IPS-15b (cell line): ENCODE results near the gene CEBPE.

Experiments used
- H3K27me3 ChIP-seq: one replicate; pipeline ENCODE4 v1.6.1; 2013; ENCODE audit warnings: low read length; ENCODE audit not compliant: control insufficient read depth, insufficient read depth
- H3K36me3 ChIP-seq: one replicate; pipeline ENCODE4 v1.6.1; 2013; ENCODE audit warnings: low read length; ENCODE audit not compliant: control insufficient read depth, insufficient read depth
- H3K4me1 ChIP-seq: one replicate; pipeline ENCODE4 v1.6.1; 2013; ENCODE audit warnings: mild to moderate bottlenecking, low read length; ENCODE audit not compliant: control insufficient read depth, insufficient read depth
- H3K4me3 ChIP-seq: one replicate; pipeline ENCODE4 v1.5.1; 2013; ENCODE audit warnings: low read depth, low read length
- H3K9ac ChIP-seq: one replicate; pipeline ENCODE4 v1.6.1; 2013; ENCODE audit warnings: low read depth, mild to moderate bottlenecking, low read length
- H3K9me3 ChIP-seq: one replicate; pipeline ENCODE4 v1.6.1; 2013; ENCODE audit warnings: mild to moderate bottlenecking, low read length; ENCODE audit not compliant: control insufficient read depth, insufficient read depth

CEBPE gene

GRCh38 chr14:23154964-23155587 is 36.0 kb upstream of the CEBPE start:
- no peaks in the 10 kb centered on the region for H3K9me3 ChIP-seq
- no peaks in the 10 kb centered on the region for H3K27me3 ChIP-seq
- no peaks in the 10 kb centered on the region for H3K36me3 ChIP-seq
- peaks cover 24% of the 10 kb centered on the region for H3K4me1 ChIP-seq
- H3K4me3 ChIP-seq: no peak overlapping the region
- no peak overlapping the region for H3K9ac ChIP-seq

DNA sequence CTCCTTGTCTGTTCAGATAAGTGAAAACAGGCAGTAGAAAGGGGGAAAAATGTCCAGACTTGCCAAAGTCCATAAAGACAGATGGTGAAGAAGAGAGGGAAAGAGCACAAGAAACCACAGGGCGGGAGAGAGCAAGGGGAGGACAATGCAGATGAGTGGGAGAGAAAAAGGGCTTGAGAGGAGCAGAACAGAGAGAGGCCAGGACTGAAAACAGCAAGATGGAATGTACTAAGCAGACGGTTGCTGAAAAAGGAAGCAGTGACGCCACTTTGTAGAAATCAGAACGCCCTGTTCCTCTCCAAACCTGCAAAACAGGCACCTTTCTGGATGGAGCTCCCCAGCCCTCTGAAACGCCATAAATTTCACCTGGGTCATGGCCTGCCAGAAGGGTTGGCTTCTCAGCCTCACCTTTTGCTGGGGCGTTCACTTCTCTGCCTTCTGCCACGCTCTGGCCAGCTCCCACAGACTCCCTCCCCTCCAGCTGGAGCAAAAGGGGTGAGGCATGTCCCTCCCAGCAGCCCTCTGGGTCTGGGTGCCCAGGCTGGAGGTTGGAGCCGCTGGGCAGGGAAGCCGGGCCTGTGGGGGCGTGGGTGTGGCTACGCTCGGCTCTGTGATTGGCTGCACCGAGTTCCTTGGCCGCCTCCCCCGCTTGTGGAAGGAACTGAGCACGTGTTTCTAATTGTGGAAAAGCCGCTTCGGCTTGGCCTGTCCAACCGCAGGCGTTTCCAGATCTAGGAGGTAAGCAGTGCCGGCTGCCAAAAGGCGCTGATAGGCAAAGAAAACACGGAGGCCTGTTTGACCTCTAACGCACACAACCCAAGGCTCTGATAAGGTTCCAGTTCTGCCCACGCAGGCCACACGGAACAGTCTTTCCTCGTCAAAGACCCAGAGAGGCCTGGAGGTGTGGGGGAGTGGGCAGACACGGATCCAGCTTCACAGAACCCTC is 35.1 kb upstream of the CEBPE start:
- Histone ChIP-seq H3K9me3 (no peaks in the 10 kb centered on the region), H3K36me3 (no peaks in the 10 kb centered on the region), H3K27me3 (no peaks in the 10 kb centered on the region), H3K4me1 (peaks cover 15% of the 10 kb centered on the region), H3K4me3 (no peak overlapping the region), H3K9ac (no peak overlapping the region)

DNA sequence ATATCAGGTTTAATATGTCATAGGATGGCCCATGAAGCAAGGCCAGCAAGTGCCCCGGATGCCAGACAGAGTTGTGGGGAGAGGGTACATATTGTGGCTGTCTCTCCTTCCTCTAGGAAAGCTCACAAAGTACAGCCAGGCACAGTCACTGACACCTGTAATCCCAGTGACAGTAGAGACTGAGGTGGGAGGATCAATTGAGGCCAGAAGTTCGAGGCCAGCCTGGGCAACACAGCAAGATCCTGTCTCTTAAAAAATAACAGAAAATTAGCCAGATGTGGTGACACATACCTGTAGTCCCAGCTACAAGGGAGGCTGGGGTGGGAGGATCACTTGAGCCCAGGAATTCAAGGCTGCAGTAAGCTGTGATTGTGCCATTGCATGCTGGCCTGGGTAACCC is 32.3 kb upstream of the CEBPE start:
- Histone ChIP-seq H3K36me3 (peaks cover 4% of the 10 kb centered on the region), H3K9me3 (no peaks in the 10 kb centered on the region), H3K4me1 (peaks cover 9% of the 10 kb centered on the region), H3K27me3 (no peaks in the 10 kb centered on the region), H3K9ac (no peak overlapping the region), H3K4me3 (no peak overlapping the region)

GRCh38 chr14:23149745-23150144 is 30.7 kb upstream of the CEBPE start:
- Histone ChIP-seq H3K4me1 (peaks cover 3% of the 10 kb centered on the region), H3K4me3 (no peak overlapping the region), H3K36me3 (peaks cover 4% of the 10 kb centered on the region), H3K9ac (no peak overlapping the region), H3K9me3 (no peaks in the 10 kb centered on the region), H3K27me3 (no peaks in the 10 kb centered on the region)

- H3K4me3 ChIP-seq: no peak overlapping the region
- H3K36me3 ChIP-seq: peaks cover 8% of the 10 kb centered on the region
- H3K9me3 ChIP-seq: no peaks in the 10 kb centered on the region
- H3K27me3 ChIP-seq: no peaks in the 10 kb centered on the region
- no peak overlapping the region for H3K9ac ChIP-seq
- H3K4me1 ChIP-seq: no peaks in the 10 kb centered on the region
Observed at GRCh38 chr14:23148591-23149249, 29.7 kb upstream of the CEBPE start.

GRCh38 chr14:23147676-23148075 is 28.6 kb upstream of the CEBPE start:
- H3K4me3 ChIP-seq: no peak overlapping the region
- no peak overlapping the region for H3K9ac ChIP-seq
- peaks cover 11% of the 10 kb centered on the region for H3K36me3 ChIP-seq
- H3K9me3 ChIP-seq: no peaks in the 10 kb centered on the region
- H3K27me3 ChIP-seq: no peaks in the 10 kb centered on the region
- no peaks in the 10 kb centered on the region for H3K4me1 ChIP-seq

DNA sequence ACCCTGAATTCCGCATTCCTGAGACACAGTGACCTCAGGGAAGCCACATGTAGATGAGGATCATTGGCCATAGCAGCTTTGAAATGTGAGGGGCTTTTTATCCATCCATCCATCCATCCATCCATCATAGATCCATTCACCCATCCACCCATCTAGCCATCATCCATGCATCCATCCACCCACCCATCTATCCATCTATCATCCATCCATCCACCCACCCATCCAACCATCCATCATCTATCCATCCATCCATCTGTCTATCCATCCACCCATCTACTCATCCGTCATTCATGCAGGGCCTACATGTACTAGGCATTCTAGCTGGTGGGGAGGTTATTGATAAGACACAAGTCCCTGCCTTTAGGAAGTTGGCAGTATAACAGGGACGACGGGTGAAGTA is 27.9 kb upstream of the CEBPE start:
- Histone ChIP-seq H3K27me3 (no peaks in the 10 kb centered on the region), H3K4me1 (no peaks in the 10 kb centered on the region), H3K9me3 (no peaks in the 10 kb centered on the region)

DNA sequence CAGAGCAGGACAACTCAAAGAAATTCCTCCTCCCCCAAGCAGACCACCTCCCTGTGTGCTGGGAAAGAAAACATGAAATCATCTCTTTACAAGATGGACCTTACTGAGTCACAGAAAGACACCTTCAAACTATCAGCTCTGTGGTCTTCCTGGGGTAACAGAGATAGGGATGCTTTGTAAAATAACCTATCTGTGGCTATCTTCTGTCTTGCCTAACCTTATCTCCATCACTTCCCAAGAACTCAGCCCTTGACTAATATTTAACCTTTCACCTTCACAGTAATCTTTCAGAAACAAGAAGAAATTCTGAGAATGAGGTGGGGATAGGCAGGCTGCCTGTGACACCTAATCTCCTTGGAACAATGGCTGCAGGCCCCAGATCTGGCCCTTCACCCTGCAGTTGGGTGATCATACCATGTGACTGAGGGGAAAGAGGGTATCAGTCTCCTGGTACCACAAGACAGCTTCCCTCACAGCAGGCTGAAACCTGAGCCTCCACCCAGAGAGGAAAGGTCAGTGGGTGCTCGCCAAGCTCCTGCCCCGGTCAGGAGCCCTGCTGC is 27.4 kb upstream of the CEBPE start:
- Histone ChIP-seq H3K4me3 (no peak overlapping the region), H3K9me3 (no peaks in the 10 kb centered on the region), H3K36me3 (peaks cover 17% of the 10 kb centered on the region), H3K9ac (no peak overlapping the region), H3K27me3 (no peaks in the 10 kb centered on the region), H3K4me1 (no peaks in the 10 kb centered on the region)

More for the DNA sequence above, 27.9 kb upstream of the CEBPE start:
- Histone ChIP-seq H3K4me3 (no peak overlapping the region), H3K9ac (no peak overlapping the region), H3K36me3 (peaks cover 16% of the 10 kb centered on the region)

GRCh38 chr14:23145794-23146350 is 26.8 kb upstream of the CEBPE start:
- peaks cover 17% of the 10 kb centered on the region for H3K36me3 ChIP-seq
- no peaks in the 10 kb centered on the region for H3K4me1 ChIP-seq
- no peaks in the 10 kb centered on the region for H3K27me3 ChIP-seq
- no peaks in the 10 kb centered on the region for H3K9me3 ChIP-seq
- no peak overlapping the region for H3K4me3 ChIP-seq
- no peak overlapping the region for H3K9ac ChIP-seq

- Histone ChIP-seq H3K9ac (no peak overlapping the region), H3K4me3 (no peak overlapping the region), H3K36me3 (peaks cover 27% of the 10 kb centered on the region)
Observed at GRCh38 chr14:23143911-23144310, 24.9 kb upstream of the CEBPE start.

GRCh38 chr14:23142826-23143225 is 23.8 kb upstream of the CEBPE start:
- Histone ChIP-seq H3K9me3 (no peaks in the 10 kb centered on the region), H3K36me3 (peaks cover 38% of the 10 kb centered on the region), H3K4me1 (no peaks in the 10 kb centered on the region), H3K4me3 (no peak overlapping the region), H3K27me3 (no peaks in the 10 kb centered on the region), H3K9ac (no peak overlapping the region)

More at GRCh38 chr14:23143911-23144310, 24.9 kb upstream of the CEBPE start:
- Histone ChIP-seq H3K9me3 (no peaks in the 10 kb centered on the region), H3K27me3 (no peaks in the 10 kb centered on the region), H3K4me1 (no peaks in the 10 kb centered on the region)
